ENCODE results near the gene IQGAP2.
A peak's percentile ranks its signal among the peaks of the same experiment; 100 is the strongest.
"Not testable (repeated sequence)": the region's sequence is repeated elsewhere in the genome, so short reads cannot be mapped to it uniquely, and the experiment has no call there.

Gene IQGAP2

DNA sequence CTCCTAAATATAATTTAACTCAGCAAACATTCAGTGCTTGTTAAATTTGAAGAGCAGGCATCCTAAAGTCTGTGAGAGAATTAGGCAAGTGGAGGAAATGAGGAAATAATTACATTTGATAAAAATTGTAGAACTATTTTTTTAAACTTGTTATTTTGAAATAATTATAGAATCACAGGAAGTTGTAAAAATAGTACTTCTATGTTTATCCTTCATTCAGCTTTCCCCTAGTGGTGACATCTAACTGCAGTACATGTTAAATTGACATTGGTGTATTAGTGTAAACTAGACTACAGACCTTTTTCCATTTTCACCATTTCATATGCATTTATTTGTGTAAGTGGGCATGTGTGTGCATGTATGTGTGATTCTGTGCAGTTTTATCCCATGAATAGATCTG is 168.5 kb downstream of the IQGAP2 start:
- DNase-seq (ENCODE audit: low spot score), result no peak

GRCh38 chr5:76576450-76576849 is 173.4 kb downstream of the IQGAP2 start:
- DNase-seq (ENCODE audit: low spot score), result no peak

- no peak for DNase-seq (ENCODE audit: low spot score)
Observed at GRCh38 chr5:76576996-76577395, 173.9 kb downstream of the IQGAP2 start.

- no peak for DNase-seq (ENCODE audit: low spot score)
Observed at GRCh38 chr5:76579166-76579937, 176.3 kb downstream of the IQGAP2 start.

GRCh38 chr5:76580981-76581380 is 177.9 kb downstream of the IQGAP2 start:
- no peak for DNase-seq (ENCODE audit: low spot score)

DNA sequence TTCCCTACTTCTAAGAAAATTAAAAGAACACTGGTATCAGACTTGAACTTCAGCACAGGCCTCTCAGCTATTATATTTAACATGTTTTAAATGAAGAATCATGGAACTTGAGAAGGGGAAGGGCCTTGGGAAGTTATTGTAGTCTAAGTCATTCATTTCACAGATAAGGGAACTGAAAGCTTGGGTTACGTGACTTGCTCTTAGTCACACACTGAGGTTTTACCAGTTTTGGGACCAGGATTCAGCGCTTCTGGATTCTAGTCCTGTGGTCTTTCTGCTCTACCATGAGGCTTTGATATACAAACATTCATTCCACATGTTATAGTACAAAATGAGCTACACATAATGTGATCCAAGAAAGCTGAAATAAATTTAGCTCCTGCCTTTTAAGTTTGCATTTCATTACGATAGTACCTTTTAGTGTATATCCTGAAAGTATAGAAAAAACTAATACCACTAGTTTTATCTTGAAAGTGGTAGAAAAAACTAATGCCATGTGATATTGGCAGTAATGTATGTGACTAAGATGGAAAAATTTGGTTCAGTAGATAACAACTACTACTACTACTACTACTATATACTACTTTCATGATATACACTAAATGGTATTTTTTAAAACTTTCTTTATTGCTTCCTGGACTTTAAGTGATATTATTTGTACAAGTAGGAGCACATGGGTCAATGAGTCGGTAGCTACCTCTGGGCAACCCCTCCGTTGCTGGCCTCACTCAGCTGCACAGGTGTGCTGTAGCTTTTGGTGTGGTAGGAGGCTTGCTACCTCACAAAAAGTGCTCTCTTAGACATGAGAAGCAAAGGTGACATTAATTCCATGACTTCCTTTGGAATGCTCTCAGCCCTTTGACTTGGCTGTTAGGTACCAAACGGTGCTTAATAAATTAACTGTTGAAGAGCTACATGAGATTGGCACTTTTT is 179.4 kb downstream of the IQGAP2 start:
- DNase-seq (ENCODE audit: low spot score), result no peak

- DNase-seq (ENCODE audit: low spot score), result peak; percentile 2
Observed at GRCh38 chr5:76583163-76584047, 180.3 kb downstream of the IQGAP2 start.

- DNase-seq (ENCODE audit: low spot score), result no peak
Observed at GRCh38 chr5:76585783-76586217, 182.7 kb downstream of the IQGAP2 start.

GRCh38 chr5:76586531-76586930 is 183.4 kb downstream of the IQGAP2 start:
- no peak for DNase-seq (ENCODE audit: low spot score)

GRCh38 chr5:76590027-76590426 is 186.9 kb downstream of the IQGAP2 start:
- no peak for DNase-seq (ENCODE audit: low spot score)

DNA sequence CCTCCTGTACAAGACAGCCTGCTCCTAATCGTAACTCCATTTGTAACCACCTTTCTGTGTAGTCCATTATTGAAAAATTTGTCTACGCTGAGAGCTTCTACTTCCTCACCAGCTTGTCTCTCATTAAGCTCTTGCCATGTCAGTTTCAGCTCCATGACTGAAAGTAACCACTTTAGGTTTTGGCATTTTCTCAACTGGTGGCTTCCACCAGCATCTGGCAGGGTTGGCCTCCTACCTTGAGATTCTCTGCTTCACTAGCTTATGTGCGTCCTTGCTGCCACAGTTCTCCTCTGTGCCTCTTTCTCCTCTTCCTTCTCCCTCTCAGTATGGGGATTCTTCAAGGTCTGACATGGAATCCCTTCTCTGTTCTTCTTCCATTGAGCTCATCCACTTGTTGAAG is 188.3 kb downstream of the IQGAP2 start:
- no peak for DNase-seq (ENCODE audit: low spot score)

DNA sequence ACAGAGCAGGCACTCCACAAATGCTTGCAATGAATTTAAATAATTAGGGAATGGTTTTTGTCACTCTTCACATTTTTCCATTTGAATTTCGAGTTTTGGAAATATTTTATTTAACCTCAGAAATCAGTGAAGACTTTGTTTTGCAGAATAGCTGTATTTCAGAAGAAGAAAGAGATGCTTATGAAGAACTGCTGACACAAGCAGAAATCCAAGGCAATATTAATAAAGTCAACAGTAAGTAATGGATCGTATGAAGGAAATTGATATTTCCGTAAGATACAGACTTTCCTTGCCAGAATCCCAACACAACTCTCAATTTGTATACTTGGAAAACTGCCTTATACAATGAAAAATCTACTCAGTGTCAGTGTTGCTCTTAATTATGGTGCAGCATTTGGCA is 189.6 kb downstream of the IQGAP2 start:
- DNase-seq (ENCODE audit: low spot score), result no peak

DNA sequence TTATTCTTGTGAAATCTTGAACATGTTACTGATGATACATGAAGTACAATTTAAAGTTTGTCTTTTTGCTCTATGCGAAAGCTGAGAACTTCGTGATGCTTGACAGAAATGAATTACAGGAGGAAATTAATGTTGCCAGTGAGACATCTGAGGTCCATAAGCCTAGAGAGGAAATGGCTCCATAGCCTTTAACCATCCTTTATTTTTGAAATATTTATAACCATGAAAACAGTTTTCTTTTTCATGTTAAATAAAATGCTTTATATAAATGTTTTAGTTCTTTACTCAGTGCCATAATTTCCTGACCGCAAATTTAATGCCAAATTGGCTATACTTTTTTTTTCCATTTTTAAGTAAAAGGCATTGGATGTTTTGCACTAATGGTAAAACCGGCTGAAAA is 191.0 kb downstream of the IQGAP2 start:
- DNase-seq (ENCODE audit: low spot score), result no peak

DNA sequence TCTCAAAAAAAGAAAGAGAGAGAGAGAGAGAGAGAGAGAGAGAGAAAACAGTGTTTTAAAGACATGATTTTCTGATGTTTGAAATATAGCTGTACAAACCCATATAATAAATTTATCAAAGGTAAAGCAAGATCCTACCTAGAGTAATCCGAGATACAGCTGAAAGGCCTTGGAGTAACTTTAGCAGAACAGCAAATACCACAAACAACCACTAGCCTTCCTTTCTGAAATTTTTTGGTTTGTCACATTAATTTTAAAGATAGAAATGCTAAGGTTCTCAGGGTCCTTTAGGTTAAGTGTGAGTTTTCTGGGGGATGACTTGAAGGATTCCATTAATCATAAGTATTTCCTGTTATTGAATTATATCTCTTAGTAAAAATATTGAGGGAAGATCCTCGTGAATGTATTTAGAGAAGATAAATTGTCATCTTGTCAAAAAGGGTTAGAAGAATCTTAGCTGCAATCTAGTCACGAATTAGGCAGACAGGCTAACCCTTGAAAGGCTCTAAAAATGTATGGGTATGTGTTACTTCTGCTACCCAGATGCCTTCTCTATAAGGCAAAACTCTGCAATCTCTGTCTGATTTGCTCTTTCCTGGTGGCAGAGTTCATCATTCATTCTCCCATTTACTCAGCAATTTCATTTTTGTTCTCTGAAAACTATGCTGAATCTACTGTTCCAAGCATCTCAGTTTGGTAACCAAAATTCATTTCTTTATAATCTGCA is 192.8 kb downstream of the IQGAP2 start:
- DNase-seq (ENCODE audit: low spot score), result no peak

GRCh38 chr5:76598531-76598930 is 195.4 kb downstream of the IQGAP2 start:
- no peak for DNase-seq (ENCODE audit: low spot score)

GRCh38 chr5:76600716-76601115 is 197.6 kb downstream of the IQGAP2 start:
- DNase-seq (ENCODE audit: low spot score), result no peak

DNA sequence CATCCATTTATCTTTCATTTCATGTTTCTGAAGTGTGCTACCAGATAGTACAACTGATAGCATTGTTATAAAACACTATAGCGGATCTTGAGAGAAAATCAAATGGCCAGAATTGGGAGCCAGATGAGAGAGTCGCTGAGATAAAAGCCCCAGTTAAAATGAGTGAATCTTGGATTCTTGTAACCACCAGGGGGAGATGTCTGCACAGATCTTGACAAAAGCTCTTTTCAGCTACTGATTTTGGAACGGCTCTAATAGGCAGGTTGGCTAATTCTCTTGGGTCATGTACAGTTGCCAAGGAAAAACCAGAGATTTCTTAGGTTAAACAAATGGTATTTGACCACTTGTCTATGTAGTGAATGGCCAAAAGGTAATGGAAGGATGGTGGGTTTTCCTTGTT is 198.4 kb downstream of the IQGAP2 start:
- DNase-seq (ENCODE audit: low spot score), result peak; percentile 57

GRCh38 chr5:76602094-76602726 is 199.1 kb downstream of the IQGAP2 start:
- no peak for DNase-seq (ENCODE audit: low spot score)

DNA sequence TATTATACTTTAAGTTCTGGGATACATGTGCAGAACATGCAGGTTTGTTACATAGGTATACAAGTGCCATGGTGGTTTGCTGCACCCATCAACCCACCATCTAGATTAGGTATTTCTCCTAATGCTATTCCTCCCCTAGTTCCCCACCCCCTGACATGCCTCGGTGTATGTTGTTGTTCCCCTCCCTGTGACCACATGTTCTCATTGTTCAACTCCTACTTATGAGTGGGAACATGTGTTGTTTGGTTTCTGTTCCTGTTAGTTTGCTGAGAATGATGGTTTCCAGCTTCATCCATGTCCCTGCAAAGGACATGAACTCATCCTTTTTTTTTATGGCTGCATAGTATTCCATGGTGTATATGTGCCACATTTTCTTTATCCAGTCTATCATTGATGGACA is 200.9 kb downstream of the IQGAP2 start:
- DNase-seq (ENCODE audit: low spot score), result not testable (repeated sequence)

DNA sequence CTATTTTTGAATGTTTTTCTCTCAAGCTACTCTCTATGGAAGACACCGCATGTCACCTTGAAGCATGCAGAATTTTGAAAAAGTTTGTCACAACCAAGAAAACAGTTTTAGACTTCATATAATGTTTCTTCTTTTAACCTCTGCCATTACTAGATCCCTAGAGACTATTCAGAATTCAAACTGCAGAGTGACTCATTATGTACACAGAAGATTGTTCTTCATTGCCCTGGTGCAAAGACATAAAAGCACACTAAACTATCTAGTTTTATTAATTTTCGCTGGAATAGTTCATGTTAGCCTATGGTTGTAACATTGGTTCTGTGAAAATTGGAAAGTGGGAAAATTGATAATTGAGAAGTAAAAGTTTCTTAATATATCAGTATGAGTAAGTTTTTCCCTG is 201.8 kb downstream of the IQGAP2 start:
- peak; percentile 28 for DNase-seq (ENCODE audit: low spot score)

GRCh38 chr5:76606701-76607100 is 203.6 kb downstream of the IQGAP2 start:
- DNase-seq (ENCODE audit: low spot score), result no peak
